H1 (cell line): ENCODE measurements around the gene LMX1B. TPM values are rescaled to one million over a fixed set of nuclear protein-coding genes. Genes with fewer than 3 reads are reported as not detected.

Source experiments
- CTCF ChIA-PET: fragments of 300-600 bp; sonication (Branson Sonifier 250); formaldehyde crosslinking; loops from one replicate; lab custom pipeline; 2021; ENCODE audit not compliant: partially characterized antibody; lab: Charles Lee
- POLR2A ChIA-PET: fragments of 300-600 bp; sonication (Branson Sonifier 250); formaldehyde crosslinking; loops from one replicate; lab custom pipeline; 2021; ENCODE audit warnings: inconsistent platforms; ENCODE audit not compliant: partially characterized antibody; lab: Charles Lee
- DNase-seq, 2 experiments: peaks; one replicate each; pipeline versions ENCODE4 v3.0.0 to v3.0.0-alpha.2; 2010 to 2022; ENCODE audit warnings: low spot score in 2 of 2, low read depth in 1 of 2, mixed read lengths in 1 of 2
- FAIRE-seq: peaks from 2 replicates; lab custom pipeline; 2011; peaks lifted over from hg19 to GRCh38; lab: Jason Lieb, UNC
- H2AFZ ChIP-seq: 2 replicates; pipeline ENCODE4 v1.8.1; 2012; ENCODE audit warnings: low read length, inconsistent platforms
- H2AK5ac ChIP-seq: 2 replicates; pipeline ENCODE4 v1.6.1; 2013; ENCODE audit warnings: low read depth, low read length
- H2BK120ac ChIP-seq: replicated peaks from 2 replicates; pipeline ENCODE3; 2013; ENCODE audit warnings: low read depth, low read length, inconsistent platforms
- H2BK12ac ChIP-seq: 2 replicates; pipeline ENCODE4 v1.6.1; 2013; ENCODE audit warnings: low read depth, low read length
- H2BK15ac ChIP-seq: 2 replicates; pipeline ENCODE4 v1.6.1; 2013; ENCODE audit warnings: low read length
- H2BK20ac ChIP-seq: 2 replicates; pipeline ENCODE4 v1.6.1; 2013; ENCODE audit warnings: low read length
- H2BK5ac ChIP-seq: 2 replicates; pipeline ENCODE4 v1.6.1; 2013; ENCODE audit warnings: low read depth, low read length
- H3K14ac ChIP-seq: 2 replicates; pipeline ENCODE4 v1.6.1; 2013; ENCODE audit warnings: inconsistent platforms; ENCODE audit not compliant: insufficient read length
- H3K18ac ChIP-seq: 2 replicates; pipeline ENCODE4 v1.6.1; 2013; ENCODE audit warnings: low read length; ENCODE audit errors: extremely low read depth
- H3K23ac ChIP-seq: 2 replicates; pipeline ENCODE4 v1.6.1; 2013; ENCODE audit warnings: inconsistent platforms; ENCODE audit not compliant: insufficient read length
- H3K23me2 ChIP-seq: 2 replicates; pipeline ENCODE4 v1.6.1; 2013; ENCODE audit warnings: low read depth, low read length
- H3K27ac ChIP-seq: 2 replicates; pipeline ENCODE4 v1.6.1; 2011; ENCODE audit warnings: low read depth, low read length, inconsistent platforms
- H3K27me3 ChIP-seq, 4 experiments: replicated peaks in 1 of 4; 1 replicate in 1 of 4; 2 replicates in 3 of 4; pipeline versions ENCODE4 v1.6.1 to v1.8.1; 2011 to 2013; ENCODE audit warnings: low read length in 3 of 4, mild to moderate bottlenecking in 3 of 4, inconsistent platforms in 2 of 4, mixed read lengths in 2 of 4, moderate library complexity in 1 of 4; ENCODE audit not compliant: control insufficient read depth in 3 of 4, insufficient read depth in 3 of 4; ENCODE audit errors: extremely low read depth in 1 of 4
- H3K36me3 ChIP-seq, 4 experiments: 2 replicates each; pipeline versions ENCODE4 v1.6.1 to v1.8.1; 2011 to 2013; ENCODE audit warnings: mild to moderate bottlenecking in 4 of 4, low read length in 3 of 4, moderate library complexity in 2 of 4, control low read depth in 1 of 4, inconsistent platforms in 1 of 4; ENCODE audit not compliant: insufficient read depth in 4 of 4, control insufficient read depth in 2 of 4
- H3K4ac ChIP-seq: replicated peaks from 2 replicates; pipeline ENCODE3; 2013; ENCODE audit warnings: low read length, low read depth, mixed read lengths, inconsistent platforms; ENCODE audit not compliant: insufficient read length
- H3K4me1 ChIP-seq, 4 experiments: replicated peaks in 1 of 4; 1 replicate in 1 of 4; 2 replicates in 3 of 4; pipeline versions ENCODE4 v1.6.1 to v1.8.1; 2011 to 2013; ENCODE audit warnings: low read length in 3 of 4, inconsistent platforms in 2 of 4, mixed read lengths in 1 of 4; ENCODE audit not compliant: insufficient read depth in 4 of 4, control insufficient read depth in 3 of 4
- H3K4me2 ChIP-seq, 2 experiments: 2 replicates each; pipeline versions ENCODE4 v1.6.1 to v1.8.1; 2011 to 2013; ENCODE audit warnings: low read depth in 2 of 2, low read length in 2 of 2, control low read depth in 1 of 2, inconsistent platforms in 1 of 2, mild to moderate bottlenecking in 1 of 2; ENCODE audit not compliant: insufficient read depth in 1 of 2
- H3K4me3 ChIP-seq, 4 experiments: fragments of 200-600, 300-600 bp in 1 of 4; sonication (generic), shearing (Covaris generic), sonication (Bioruptor Twin) in 1 of 4; 2 replicates each; pipeline versions ENCODE4 v1.5.1 to v1.8.1; 2011 to 2016; ENCODE audit warnings: low read length in 4 of 4, low read depth in 3 of 4, control low read depth in 2 of 4, inconsistent platforms in 2 of 4, mild to moderate bottlenecking in 2 of 4, mixed read lengths in 1 of 4, moderate library complexity in 1 of 4; ENCODE audit not compliant: insufficient read depth in 2 of 4; ENCODE audit errors: extremely low read depth in 1 of 4
- H3K56ac ChIP-seq: replicated peaks from 2 replicates; pipeline ENCODE3; 2013; ENCODE audit warnings: low read depth, mild to moderate bottlenecking, mixed read lengths, low read length, inconsistent platforms; ENCODE audit not compliant: insufficient read length
- H3K79me1 ChIP-seq: 2 replicates; pipeline ENCODE4 v1.6.1; 2013; ENCODE audit warnings: low read depth, low read length, control low read depth
- H3K79me2 ChIP-seq, 2 experiments: 2 replicates each; pipeline versions ENCODE4 v1.6.1 to v1.8.1; 2012 to 2013; ENCODE audit warnings: low read length in 2 of 2, mild to moderate bottlenecking in 2 of 2, inconsistent platforms in 1 of 2; ENCODE audit not compliant: insufficient read depth in 2 of 2, control insufficient read depth in 1 of 2
- H3K9ac ChIP-seq, 4 experiments: replicated peaks in 1 of 4; 1 replicate in 1 of 4; 2 replicates in 3 of 4; pipeline versions ENCODE4 v1.6.1 to v1.8.1; 2011 to 2013; ENCODE audit warnings: low read depth in 3 of 4, low read length in 3 of 4, control low read depth in 2 of 4, mild to moderate bottlenecking in 2 of 4, moderate library complexity in 2 of 4, inconsistent platforms in 1 of 4; ENCODE audit errors: extremely low read depth in 1 of 4
- H3K9me3 ChIP-seq, 2 experiments: 2 replicates each; pipeline versions ENCODE4 v1.6.1 to v1.8.1; 2012 to 2013; ENCODE audit warnings: mild to moderate bottlenecking in 2 of 2, moderate library complexity in 2 of 2, control low read depth in 1 of 2, inconsistent platforms in 1 of 2, low read depth in 1 of 2, low read length in 1 of 2, mixed read lengths in 1 of 2; ENCODE audit not compliant: insufficient read depth in 2 of 2
- H4K20me1 ChIP-seq, 2 experiments: replicated peaks in 1 of 2; 2 replicates each; pipeline versions ENCODE3 to v1.8.1; 2011 to 2013; ENCODE audit warnings: inconsistent platforms in 2 of 2, low read length in 2 of 2, mild to moderate bottlenecking in 1 of 2; ENCODE audit not compliant: insufficient read depth in 2 of 2, control insufficient read depth in 1 of 2
- H4K5ac ChIP-seq: 2 replicates; pipeline ENCODE4 v1.6.1; 2013; ENCODE audit warnings: low read length, low read depth, mixed read lengths, inconsistent platforms; ENCODE audit not compliant: insufficient read length
- H4K8ac ChIP-seq: 2 replicates; pipeline ENCODE4 v1.8.0; 2013; ENCODE audit warnings: mild to moderate bottlenecking, moderate library complexity, low read length, inconsistent platforms; ENCODE audit not compliant: insufficient read depth; ENCODE audit errors: extremely low read depth
- H4K91ac ChIP-seq: replicated peaks from 2 replicates; pipeline ENCODE3; 2013; ENCODE audit warnings: low read length, mixed read lengths, inconsistent platforms; ENCODE audit not compliant: insufficient read length
- BCL11A ChIP-seq, 2 experiments: IDR thresholded peaks; one replicate each; pipeline ENCODE4 v1.6.1; 2011; ENCODE audit warnings: low read depth in 2 of 2, low read length in 2 of 2, mild to moderate bottlenecking in 2 of 2
- CBX8 ChIP-seq: fragments of 300-800, 300-1000 bp; sonication (generic); IDR thresholded peaks from 2 replicates; pipeline ENCODE4 v1.7.1; 2016; ENCODE audit warnings: low read depth, low read length, borderline replicate concordance
- EP300 ChIP-seq, 2 experiments: IDR thresholded peaks; 1 replicate in 1 of 2; 2 replicates in 1 of 2; pipeline ENCODE4 v1.6.1; 2011 to 2012; ENCODE audit warnings: low read depth in 2 of 2, low read length in 2 of 2, mild to moderate bottlenecking in 2 of 2, borderline replicate concordance in 1 of 2, inconsistent platforms in 1 of 2, moderate library complexity in 1 of 2
- JUND ChIP-seq: IDR thresholded peaks from 2 replicates; pipeline ENCODE4 v1.6.1; 2011; ENCODE audit warnings: mild to moderate bottlenecking, improper control_type of control experiment, low read length
- MAX ChIP-seq: IDR thresholded peaks from 2 replicates; pipeline ENCODE4 v1.6.1; 2012; ENCODE audit warnings: inconsistent platforms
- POLR2AphosphoS5 ChIP-seq: IDR thresholded peaks from 2 replicates; pipeline ENCODE4 v1.6.1; 2011; ENCODE audit warnings: low read depth, low read length
- TAF1 ChIP-seq: IDR thresholded peaks from 2 replicates; pipeline ENCODE4 v1.6.1; 2011; ENCODE audit warnings: mild to moderate bottlenecking, low read depth, low read length
- ZNF274 ChIP-seq: IDR thresholded peaks from 2 replicates; pipeline ENCODE4 v1.7.0; 2012; ENCODE audit warnings: low read length, borderline replicate concordance; ENCODE audit errors: extremely low read depth
- WGBS, 2 experiments: shearing (Covaris generic) in 1 of 2; methylation state at CpG; one replicate each; pipeline versions ENCODE4 v1.1.6 to v1.1.7; 2013 to 2015; ENCODE audit warnings: low lambda C conversion rate in 2 of 2, mixed read lengths in 2 of 2, inconsistent platforms in 1 of 2, low coverage in 1 of 2, missing lambda C conversion rate in 1 of 2; ENCODE audit not compliant: insufficient replicate concordance in 2 of 2, insufficient coverage in 1 of 2, insufficient read length in 1 of 2; ENCODE audit errors: extremely low coverage in 1 of 2, missing lambda C conversion rate in 1 of 2; 5-methylcytosine and 5-hydroxymethylcytosine counted together
- polyA plus RNA-seq, 7 experiments: library from polyadenylated mRNA; depleted of rRNA in 3 of 7; stranded (reverse) in 5 of 7; unstranded in 2 of 7; fragments of >200 nt in 5 of 7; fragments of 200-250 nt in 2 of 7; gene quantifications; 1 replicate in 5 of 7; 2 replicates in 1 of 7; 4 replicates in 1 of 7; pipeline versions ENCODE4 v1.2.1 to v1.2.3, GENCODE V29; 2011 to 2013; ENCODE audit warnings: missing spikeins in 2 of 7, mixed read lengths in 2 of 7
- total RNA-seq: library from RNA; stranded (reverse); fragmentation: NEBNext Ultra II Directional; extraction: Animal tissue kit (Norgen Biotek cat#: 25700); gene quantifications from 2 replicates; pipeline ENCODE4 v1.2.1, GENCODE V29; 2021

LMX1B gene
- total and polyA plus RNA-seq, 2 of the 8 experiments (the other 6 are each of a cell fraction or from before 2014, with no cell fraction given) = 0.09 to 0.37 TPM

- Histone ChIP-seq H2BK20ac (peak overlapping the region; percentile 92), H3K56ac (no peak overlapping the region), H3K23me2 (0 out of 2 replicates have a peak, but pooled peaks cover 2% of the 10 kb centered on the region), H4K5ac (no peak overlapping the region), H3K4me3 (no peak overlapping the region), H4K8ac (no peak overlapping the region), H3K9ac (no peak overlapping the region), H3K27ac (no peak overlapping the region), H3K36me3 (no peaks in the 10 kb centered on the region), H3K79me1 (no peaks in the 10 kb centered on the region), H4K20me1 (no peaks in the 10 kb centered on the region), H3K4me1 (peaks cover 14 to 59% (median 45%) of the 10 kb centered on the region in 4 experiments), H3K23ac (no peak overlapping the region), H2BK120ac (no peak overlapping the region), H3K79me2 (no peaks in the 10 kb centered on the region)
- CTCF ChIA-PET = interaction anchor here (0.9 to 5.2 kb wide), 10 partner anchors 10 to 53 kb away, joined by 3 to 64 read pairs (median 4); no protein-coding TSS in a partner anchor
- WGBS, 2 experiments = 77% methylated on average over 3 of the region's 3 CpGs; no CpG with 5 or more reads in 1 of the 2 experiments
- FAIRE-seq = no peak
- TF ChIP-seq JUND = no peak
- no peak for TF ChIP-seq EP300 (IDR thresholded peaks at IDR 0.05; ENCODE audit: borderline replicate concordance in 1 of 2, low read depth in 2 of 2, low read length in 2 of 2)
- no peak for TF ChIP-seq POLR2AphosphoS5
- TF ChIP-seq MAX = no peak
- TF ChIP-seq BCL11A (IDR thresholded peaks at IDR 0.05; ENCODE audit: low read depth in 2 of 2, low read length in 2 of 2) = no peak
- TF ChIP-seq CBX8 = no peak
- TF ChIP-seq TAF1 = no peak
- no peak for TF ChIP-seq ZNF274
- TF ChIP-seq, all 59 proteins: peak for 0
- no peak overlapping the region; the same call in 1 of the 2 replicates for H2BK15ac ChIP-seq
- peak overlapping the region; percentile 92; the same call in 1 of the 2 replicates for H2BK12ac ChIP-seq
- H2AK5ac ChIP-seq = peak overlapping the region; percentile 98
- H2AFZ ChIP-seq = no peak overlapping the region
- peak overlapping the region; percentile 58 for H3K4ac ChIP-seq
- no peak for DNase-seq
- H3K18ac ChIP-seq = no peak overlapping the region
- no peaks in the 10 kb centered on the region for H3K9me3 ChIP-seq
- H3K27me3 ChIP-seq = peaks cover 0 to 10% (median 4%) of the 10 kb centered on the region in 4 experiments; a peak in 4 of 7 replicates
- H4K91ac ChIP-seq = peak overlapping the region; percentile 75
- POLR2A ChIA-PET = interaction anchor here (1.9 to 3.8 kb wide), 2 partner anchors 8 to 13 kb away, joined by 10 to 26 read pairs; no protein-coding TSS in a partner anchor
- H2BK5ac ChIP-seq = no peak overlapping the region
- H3K14ac ChIP-seq = no peak overlapping the region
- H3K4me2 ChIP-seq = no peak overlapping the region
Measured at GRCh38 chr9:126668058-126668457, 54.3 kb downstream of the LMX1B start.
